Activated CD4-positive, alpha-beta T cell treated with anti-CD3 and anti-CD28 coated beads for 36 hours (primary cell): ENCODE data around the gene CD8B2. TPM values are rescaled to one million over a fixed set of nuclear protein-coding genes. Genes with fewer than 3 reads are reported as not detected.
"Not testable (repeated sequence)": the region's sequence is repeated elsewhere in the genome, so short reads cannot be mapped to it uniquely, and the experiment has no call there.

Experiments used
- ATAC-seq: fragments of 200-7000 bp; cut with Tn5 transposase; one replicate; pipeline ENCODE4 v1.10.0; 2021; ENCODE audit warnings: mild to moderate bottlenecking, moderate library complexity
- CTCF ChIA-PET: fragments of 350-600 bp; sonication (Branson Sonifier 250); formaldehyde crosslinking; loops from one replicate; lab custom pipeline; 2021; ENCODE audit warnings: antibody characterized with exemption; lab: Charles Lee
- POLR2A ChIA-PET: fragments of 350-600 bp; sonication (Branson Sonifier 250); formaldehyde crosslinking; loops from one replicate; lab custom pipeline; 2021; ENCODE audit warnings: antibody characterized with exemption, inconsistent platforms; lab: Charles Lee
- DNase-seq: peaks from one replicate; pipeline ENCODE4 v3.0.0-alpha.2; 2020
- H3K27ac Mint-ChIP-seq: one replicate; pipeline ENCODE4 v1.8.0; 2021; ENCODE audit warnings: mixed read lengths
- H3K27me3 Mint-ChIP-seq: one replicate; pipeline ENCODE4 v1.8.0; 2021; ENCODE audit warnings: mixed read lengths
- H3K36me3 Mint-ChIP-seq: one replicate; pipeline ENCODE4 v1.8.0; 2021; ENCODE audit warnings: low read depth, mixed read lengths
- H3K4me1 Mint-ChIP-seq: one replicate; pipeline ENCODE4 v1.8.0; 2021; ENCODE audit warnings: mixed read lengths
- H3K4me3 Mint-ChIP-seq: one replicate; pipeline ENCODE4 v1.8.0; 2021; ENCODE audit warnings: mild to moderate bottlenecking, moderate library complexity, mixed read lengths
- H3K9me3 Mint-ChIP-seq: one replicate; pipeline ENCODE4 v1.8.0; 2021; ENCODE audit warnings: low read depth, mixed read lengths
- intact Hi-C, 2 experiments: fragments of 100-400 bp; cut with DNase I in 1 of 2; cut with micrococcal nuclease in 1 of 2; formaldehyde crosslinking; loops; one replicate each; pipeline versions ENCODE4 v1.14.2 to v1.15.1; 2022 to 2024; cut with DNase I, micrococcal nuclease
- total RNA-seq, 2 experiments: library from RNA; stranded (reverse); gene quantifications; one replicate each; pipeline ENCODE4 v1.2.3, GENCODE V29; 2021

Gene CD8B2
- total RNA-seq, 2 experiments from 2014 or later = 0.09 to 0.11 TPM

GRCh38 chr2:106498549-106498948 lies 11.4 kb downstream of the CD8B2 start:
- H3K27ac Mint-ChIP-seq, ATAC-seq, H3K4me3 Mint-ChIP-seq, POLR2A ChIA-PET, CTCF ChIA-PET, H3K4me1 Mint-ChIP-seq, H3K9me3 Mint-ChIP-seq, intact Hi-C loops, DNase-seq, H3K36me3 Mint-ChIP-seq, H3K27me3 Mint-ChIP-seq: not testable (repeated sequence)

DNA sequence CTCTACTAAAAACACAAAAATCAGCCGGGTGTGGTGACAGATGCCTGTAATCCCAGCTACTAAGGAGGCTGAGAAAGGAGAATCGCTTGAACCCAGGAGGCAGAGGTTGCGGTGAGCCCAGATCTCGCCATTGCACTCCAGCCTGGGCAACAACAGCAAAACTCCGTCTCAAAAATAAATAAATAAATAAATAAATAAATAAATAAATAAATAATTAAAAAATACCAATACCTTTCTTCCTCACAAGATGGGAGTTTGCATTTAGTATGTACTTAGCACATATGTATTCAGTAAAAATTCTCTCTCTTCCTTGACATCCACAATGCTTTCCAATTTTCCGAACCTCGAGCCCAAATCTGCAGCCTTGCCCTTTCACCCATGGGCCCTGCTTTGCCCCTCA lies 13.2 kb downstream of the CD8B2 start:
- ATAC-seq, H3K4me3 Mint-ChIP-seq, H3K27me3 Mint-ChIP-seq, CTCF ChIA-PET, DNase-seq, H3K36me3 Mint-ChIP-seq, H3K27ac Mint-ChIP-seq, intact Hi-C loops, H3K9me3 Mint-ChIP-seq, H3K4me1 Mint-ChIP-seq, POLR2A ChIA-PET: not testable (repeated sequence)

DNA sequence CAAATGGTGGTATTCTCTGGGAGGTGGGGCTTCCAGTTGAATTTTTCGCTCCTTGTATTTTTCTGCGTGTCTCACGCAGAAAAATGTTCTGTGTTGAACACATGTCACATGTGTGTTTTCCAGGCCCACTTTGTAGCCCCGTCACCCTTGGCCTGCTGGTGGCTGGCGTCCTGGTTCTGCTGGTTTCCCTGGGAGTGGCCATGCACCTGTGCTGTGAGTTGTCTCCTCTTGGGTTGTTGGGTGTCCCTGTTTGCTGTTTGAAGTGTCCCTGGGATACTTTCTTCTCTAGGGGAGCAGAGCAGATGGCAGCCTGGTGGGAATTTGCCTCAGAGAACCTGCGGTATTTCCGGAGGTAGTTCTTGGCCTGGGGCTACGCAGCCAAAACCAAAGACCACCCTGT lies 15.2 kb downstream of the CD8B2 start:
- POLR2A ChIA-PET, H3K36me3 Mint-ChIP-seq, H3K27ac Mint-ChIP-seq, CTCF ChIA-PET, H3K4me3 Mint-ChIP-seq, ATAC-seq, H3K27me3 Mint-ChIP-seq, DNase-seq, intact Hi-C loops, H3K4me1 Mint-ChIP-seq, H3K9me3 Mint-ChIP-seq: not testable (repeated sequence)

GRCh38 chr2:106504192-106504591 lies 17.0 kb downstream of the CD8B2 start:
- DNase-seq, H3K4me3 Mint-ChIP-seq, H3K27me3 Mint-ChIP-seq, intact Hi-C loops, H3K4me1 Mint-ChIP-seq, ATAC-seq, CTCF ChIA-PET, H3K9me3 Mint-ChIP-seq, H3K27ac Mint-ChIP-seq, H3K36me3 Mint-ChIP-seq, POLR2A ChIA-PET: not testable (repeated sequence)

GRCh38 chr2:106504787-106505186 lies 17.6 kb downstream of the CD8B2 start:
- H3K9me3 Mint-ChIP-seq, intact Hi-C loops: not testable (repeated sequence)

GRCh38 chr2:106506002-106506687 lies 19.0 kb downstream of the CD8B2 start:
- H3K4me1 Mint-ChIP-seq, CTCF ChIA-PET, ATAC-seq, H3K27me3 Mint-ChIP-seq, H3K27ac Mint-ChIP-seq, intact Hi-C loops, H3K9me3 Mint-ChIP-seq, DNase-seq, H3K4me3 Mint-ChIP-seq, H3K36me3 Mint-ChIP-seq, POLR2A ChIA-PET: not testable (repeated sequence)

More at GRCh38 chr2:106504787-106505186, 17.6 kb downstream of the CD8B2 start:
- DNase-seq, CTCF ChIA-PET, POLR2A ChIA-PET, H3K4me3 Mint-ChIP-seq, H3K27me3 Mint-ChIP-seq, H3K27ac Mint-ChIP-seq, H3K4me1 Mint-ChIP-seq, ATAC-seq, H3K36me3 Mint-ChIP-seq: not testable (repeated sequence)

DNA sequence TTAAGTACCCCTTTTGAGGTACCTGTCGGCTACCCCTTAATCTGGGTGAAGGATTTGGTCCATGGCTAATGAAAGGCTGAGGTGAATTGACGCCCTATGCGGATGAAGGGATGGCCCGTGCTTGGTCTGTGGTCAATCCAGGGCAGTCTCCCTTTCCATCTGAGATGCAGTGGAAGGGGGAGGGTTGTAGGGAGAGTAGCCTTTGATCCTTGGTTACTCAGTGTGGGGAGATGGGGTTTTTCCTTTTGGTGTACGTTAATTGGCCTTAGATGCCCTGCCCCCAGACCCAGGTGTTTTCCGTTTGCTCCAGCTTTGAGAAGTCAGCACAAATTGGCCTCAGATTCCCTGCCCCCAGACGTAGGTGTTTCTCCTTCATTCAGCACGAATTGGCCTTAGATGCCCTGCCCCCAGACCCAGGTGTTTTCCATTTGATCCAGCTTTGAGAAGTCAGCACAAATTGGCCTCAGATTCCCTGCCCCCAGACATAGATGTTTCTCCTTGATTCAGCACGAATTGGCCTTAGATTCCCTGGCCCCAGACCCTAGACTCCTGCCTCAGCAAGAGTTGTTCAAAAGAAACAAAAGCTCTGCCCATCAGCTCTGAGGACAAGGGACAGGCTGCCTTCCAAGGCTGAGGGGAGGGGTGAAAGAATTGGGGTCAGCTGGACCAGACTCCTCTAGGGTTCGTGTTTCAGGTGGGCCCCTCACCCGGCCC lies 21.7 kb downstream of the CD8B2 start:
- H3K4me1 Mint-ChIP-seq = peaks cover 20% of the 10 kb centered on the region
- intact Hi-C loops, H3K27me3 Mint-ChIP-seq, DNase-seq, H3K36me3 Mint-ChIP-seq, H3K9me3 Mint-ChIP-seq, CTCF ChIA-PET, POLR2A ChIA-PET, H3K4me3 Mint-ChIP-seq, H3K27ac Mint-ChIP-seq, ATAC-seq: not testable (repeated sequence)

DNA sequence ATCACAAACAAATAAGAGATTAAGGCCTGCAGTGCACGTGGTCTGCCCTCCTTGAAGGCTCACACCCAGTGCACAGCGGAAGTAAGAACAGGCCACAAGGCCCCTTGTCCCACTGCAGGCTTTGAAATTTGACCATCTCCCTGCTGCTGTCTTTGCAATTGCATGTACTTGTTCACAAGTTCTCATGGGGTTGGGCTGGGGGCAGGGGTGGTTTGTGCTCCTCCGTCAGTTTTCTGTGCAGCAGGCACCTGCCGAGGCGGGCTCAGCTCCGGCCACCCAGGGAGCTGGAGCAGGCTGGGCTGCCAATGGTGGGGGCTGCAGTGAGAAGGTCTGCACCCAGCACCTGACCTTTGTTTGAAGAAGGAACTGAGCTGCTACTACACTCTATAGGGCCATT lies 22.2 kb downstream of the CD8B2 start:
- H3K27ac Mint-ChIP-seq, ATAC-seq, H3K4me3 Mint-ChIP-seq, DNase-seq, CTCF ChIA-PET, H3K27me3 Mint-ChIP-seq, H3K36me3 Mint-ChIP-seq, H3K9me3 Mint-ChIP-seq, intact Hi-C loops, POLR2A ChIA-PET: not testable (repeated sequence)
- peaks cover 20% of the 10 kb centered on the region for H3K4me1 Mint-ChIP-seq

GRCh38 chr2:106510791-106511190 lies 23.6 kb downstream of the CD8B2 start:
- H3K9me3 Mint-ChIP-seq, H3K4me3 Mint-ChIP-seq, H3K27me3 Mint-ChIP-seq, intact Hi-C loops, ATAC-seq, DNase-seq, POLR2A ChIA-PET, H3K36me3 Mint-ChIP-seq, CTCF ChIA-PET, H3K27ac Mint-ChIP-seq: not testable (repeated sequence)
- peaks cover 26% of the 10 kb centered on the region for H3K4me1 Mint-ChIP-seq

GRCh38 chr2:106511476-106511901 lies 24.3 kb downstream of the CD8B2 start:
- POLR2A ChIA-PET, H3K27ac Mint-ChIP-seq, intact Hi-C loops, H3K36me3 Mint-ChIP-seq, H3K27me3 Mint-ChIP-seq, H3K9me3 Mint-ChIP-seq, H3K4me3 Mint-ChIP-seq, CTCF ChIA-PET: not testable (repeated sequence)
- peaks cover 26% of the 10 kb centered on the region for H3K4me1 Mint-ChIP-seq
- DNase-seq (peak; percentile 68), ATAC-seq (peak; percentile 79)

- ATAC-seq = peak; percentile 24
- peak; percentile 19 for DNase-seq
- H3K27ac Mint-ChIP-seq, intact Hi-C loops, H3K9me3 Mint-ChIP-seq, H3K4me3 Mint-ChIP-seq, H3K27me3 Mint-ChIP-seq, POLR2A ChIA-PET, CTCF ChIA-PET, H3K36me3 Mint-ChIP-seq: not testable (repeated sequence)
- H3K4me1 Mint-ChIP-seq = peaks cover 22% of the 10 kb centered on the region
Observed at GRCh38 chr2:106511934-106512333, 24.8 kb downstream of the CD8B2 start.

DNA sequence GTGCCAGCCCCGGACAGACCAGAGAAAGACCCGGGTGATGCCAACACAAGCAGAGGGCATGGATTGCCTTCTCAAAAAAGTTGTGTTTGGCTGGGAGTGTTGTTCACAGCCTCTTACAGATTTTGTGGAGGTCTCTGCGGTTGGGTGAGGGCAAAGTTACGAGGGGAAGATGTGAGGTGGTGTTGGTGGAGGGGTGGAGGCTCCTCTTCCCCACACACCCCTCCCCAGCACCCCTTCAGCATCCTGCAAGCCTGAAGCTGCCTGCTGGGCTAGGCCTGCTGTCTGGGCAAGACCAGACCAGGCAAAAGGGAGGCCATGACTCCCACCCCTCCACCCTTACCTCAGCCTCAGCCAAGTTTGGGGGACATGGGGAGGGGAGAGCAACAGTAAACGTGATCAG lies 26.2 kb downstream of the CD8B2 start:
- intact Hi-C loops, ATAC-seq, H3K9me3 Mint-ChIP-seq, H3K27me3 Mint-ChIP-seq, CTCF ChIA-PET, DNase-seq, H3K4me3 Mint-ChIP-seq, POLR2A ChIA-PET, H3K27ac Mint-ChIP-seq, H3K36me3 Mint-ChIP-seq: not testable (repeated sequence)
- H3K4me1 Mint-ChIP-seq = peaks cover 18% of the 10 kb centered on the region
